Hematopoietic multipotent progenitor cell treated with erythropoietin and hydrocortisone succinate and interleukin-3 and kit ligand, for 8 days (in vitro differentiated cells): ENCODE measurements around the gene CREB5.

Source experiments
- DNase-seq: peaks from one replicate; pipeline ENCODE4 v3.0.0-alpha.2; 2015

The CREB5 gene

GRCh38 chr7:28695300-28696295 lies 283.3 kb downstream of the CREB5 start:
- DNase-seq = no peak

DNA sequence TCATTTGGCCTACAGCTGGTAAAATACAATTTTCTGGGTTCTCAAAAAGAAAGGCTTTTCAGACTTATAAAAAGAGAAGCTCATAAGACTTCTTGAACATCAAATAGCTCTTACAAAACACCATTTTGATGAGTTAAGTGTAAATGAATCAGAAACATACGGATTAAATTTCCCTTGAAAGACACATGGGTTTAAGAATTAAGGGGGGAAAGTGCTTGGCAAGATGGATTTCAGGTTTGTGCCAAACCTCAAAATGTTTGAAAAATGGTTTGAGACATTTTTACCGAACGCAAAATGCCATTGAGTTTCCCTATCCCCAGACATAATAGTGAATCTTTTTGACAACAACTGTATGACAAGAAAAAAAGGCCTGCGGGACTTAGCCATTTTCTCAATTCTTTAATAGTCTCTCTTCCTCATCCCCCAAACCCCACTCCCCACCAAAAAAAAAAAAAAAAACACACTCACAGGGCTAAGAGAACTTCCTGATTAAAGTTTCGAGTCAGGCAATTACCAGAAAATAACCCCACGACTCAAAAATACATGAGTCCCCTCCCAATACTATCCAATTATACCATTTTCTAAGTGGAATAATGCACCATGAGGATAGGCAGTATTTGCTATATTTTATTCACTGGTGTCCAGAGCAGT lies 285.7 kb downstream of the CREB5 start:
- no peak for DNase-seq

GRCh38 chr7:28698840-28699239 lies 286.5 kb downstream of the CREB5 start:
- no peak for DNase-seq

GRCh38 chr7:28700096-28700495 lies 287.8 kb downstream of the CREB5 start:
- DNase-seq = no peak

DNA sequence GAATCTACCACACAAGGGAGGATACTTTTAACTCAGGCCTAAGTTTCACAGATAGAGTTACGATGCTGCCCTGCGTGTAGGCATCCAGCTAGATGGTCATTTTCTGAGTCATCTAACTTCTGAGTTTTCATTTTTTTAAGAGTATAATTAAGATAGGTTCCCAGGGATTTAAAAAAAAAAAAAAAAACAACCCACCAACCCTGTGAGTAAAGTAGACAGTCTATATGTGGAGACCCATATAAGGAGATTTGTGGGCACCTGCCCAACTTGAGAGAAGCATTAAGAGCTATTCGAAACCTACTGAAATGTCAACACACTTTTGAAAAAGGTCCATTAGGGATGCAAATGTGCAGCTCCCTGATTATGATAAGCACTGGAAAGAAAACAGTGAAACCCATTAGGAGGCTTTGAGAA lies 288.5 kb downstream of the CREB5 start:
- DNase-seq = no peak

DNA sequence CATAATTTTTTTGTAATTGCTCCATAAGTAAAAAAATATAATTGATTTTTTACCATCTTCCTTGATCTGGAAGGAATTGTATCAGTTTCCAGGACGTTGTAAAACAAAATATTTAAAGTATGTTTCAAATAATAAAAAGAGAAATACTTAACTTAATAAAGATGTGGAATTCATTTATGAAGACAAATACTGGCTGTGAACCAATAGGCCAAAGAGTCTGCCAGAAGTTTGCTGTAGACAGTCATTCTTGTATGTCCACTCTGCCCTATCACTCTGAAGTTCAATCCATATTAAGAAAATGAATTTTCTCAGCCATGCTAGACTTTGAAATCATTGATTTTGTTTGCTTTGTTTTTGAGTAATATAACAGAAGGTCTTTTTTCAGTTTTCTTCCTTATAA lies 289.4 kb downstream of the CREB5 start:
- no peak for DNase-seq

- DNase-seq = no peak
Observed at GRCh38 chr7:28702171-28702570, 289.9 kb downstream of the CREB5 start.

DNA sequence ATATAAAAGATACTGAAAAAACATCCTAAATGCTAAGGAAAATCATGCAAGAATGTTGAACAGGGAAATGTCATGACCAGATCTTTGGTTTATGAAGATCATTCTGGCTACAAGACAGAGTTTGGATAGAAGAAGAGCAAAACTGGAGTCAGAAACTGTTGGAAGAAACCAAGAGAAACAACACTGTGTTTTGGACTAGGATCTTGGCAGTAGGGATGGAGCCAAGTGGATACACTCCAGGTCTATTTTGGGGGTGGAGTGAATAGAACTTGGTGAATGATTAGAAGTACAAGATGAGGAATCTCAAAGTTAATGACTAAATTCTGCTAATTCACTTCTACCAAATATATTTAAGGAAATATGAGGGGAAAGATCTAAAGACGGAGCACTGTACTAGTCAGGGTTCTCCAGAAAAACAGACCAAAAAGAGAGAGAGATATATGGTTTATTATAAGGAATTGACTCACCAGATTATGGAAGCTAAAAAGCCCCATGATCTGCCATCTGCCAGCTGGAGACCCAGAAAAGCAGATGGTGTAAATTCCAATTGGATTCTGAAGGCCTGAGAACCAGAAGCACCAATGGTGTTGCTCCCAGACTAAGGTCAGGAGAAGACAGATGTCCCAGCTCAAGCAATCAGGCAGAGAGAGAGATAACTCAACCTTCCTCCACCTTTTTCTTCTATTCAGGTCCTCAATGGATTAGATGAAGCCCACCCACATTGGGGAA lies 290.9 kb downstream of the CREB5 start:
- DNase-seq = no peak

DNA sequence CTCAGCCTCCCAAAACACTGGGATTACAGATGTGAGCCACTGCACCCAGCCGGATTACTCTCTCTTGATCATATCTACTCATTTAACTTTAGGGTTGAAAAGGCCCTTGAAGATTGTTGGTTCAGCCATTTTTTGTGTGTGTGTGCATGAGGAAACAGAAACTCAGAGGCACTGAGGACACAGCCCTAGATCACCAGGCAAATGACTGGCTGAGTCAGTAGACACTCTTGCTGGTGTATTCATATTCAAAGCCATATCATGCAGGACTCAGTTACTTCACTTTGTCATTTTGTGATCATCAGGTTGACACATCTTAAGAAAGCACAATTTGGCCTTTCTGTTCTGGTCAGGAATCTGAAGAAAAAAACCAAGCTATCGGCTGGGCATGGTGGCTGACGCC lies 292.4 kb downstream of the CREB5 start:
- DNase-seq = no peak

DNA sequence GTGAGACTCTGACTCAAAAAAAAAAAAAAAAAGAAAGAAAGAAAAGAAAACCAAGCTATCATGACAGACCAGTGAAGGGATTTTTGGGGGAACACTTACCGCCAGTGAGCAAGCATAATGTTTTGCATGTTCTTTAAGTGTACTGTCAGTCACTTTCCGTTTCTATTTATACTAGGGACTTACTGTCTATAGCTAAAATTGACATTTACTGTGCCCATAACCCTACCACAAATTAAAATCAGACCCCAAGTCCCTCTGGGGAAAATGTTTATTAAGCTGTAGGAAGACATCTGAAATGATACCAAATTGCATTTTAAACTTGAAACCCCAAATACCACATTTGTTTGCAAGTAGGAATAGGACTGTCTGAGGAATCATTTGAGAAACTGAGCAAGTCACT lies 293.0 kb downstream of the CREB5 start:
- DNase-seq = no peak

DNA sequence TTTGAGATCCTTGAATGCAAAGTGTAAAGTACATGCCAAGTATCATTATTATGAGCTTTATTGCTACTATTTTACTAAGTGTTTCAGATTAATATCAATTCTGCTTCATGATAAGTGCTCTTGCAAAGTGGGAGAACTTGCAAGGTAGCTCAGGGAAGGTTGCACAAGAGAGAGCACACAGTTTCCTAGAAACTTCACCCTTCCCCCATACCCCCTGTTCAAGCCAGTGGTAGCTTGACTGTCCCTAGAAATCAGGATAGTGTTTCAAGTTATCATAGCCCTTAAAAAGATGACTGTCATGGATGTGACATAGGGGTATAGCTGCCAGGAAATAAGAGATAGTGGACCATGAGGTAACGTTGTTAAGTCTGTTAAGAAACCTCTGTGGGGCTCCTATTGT lies 294.3 kb downstream of the CREB5 start:
- no peak for DNase-seq

GRCh38 chr7:28707291-28707690 lies 295.0 kb downstream of the CREB5 start:
- DNase-seq = no peak

GRCh38 chr7:28708033-28708951 lies 296.0 kb downstream of the CREB5 start:
- DNase-seq = no peak

- DNase-seq = no peak
Observed at GRCh38 chr7:28709748-28710147, 297.4 kb downstream of the CREB5 start.

GRCh38 chr7:28711114-28711513 lies 298.8 kb downstream of the CREB5 start:
- no peak for DNase-seq

GRCh38 chr7:28714459-28715120 lies 302.3 kb downstream of the CREB5 start:
- no peak for DNase-seq

DNA sequence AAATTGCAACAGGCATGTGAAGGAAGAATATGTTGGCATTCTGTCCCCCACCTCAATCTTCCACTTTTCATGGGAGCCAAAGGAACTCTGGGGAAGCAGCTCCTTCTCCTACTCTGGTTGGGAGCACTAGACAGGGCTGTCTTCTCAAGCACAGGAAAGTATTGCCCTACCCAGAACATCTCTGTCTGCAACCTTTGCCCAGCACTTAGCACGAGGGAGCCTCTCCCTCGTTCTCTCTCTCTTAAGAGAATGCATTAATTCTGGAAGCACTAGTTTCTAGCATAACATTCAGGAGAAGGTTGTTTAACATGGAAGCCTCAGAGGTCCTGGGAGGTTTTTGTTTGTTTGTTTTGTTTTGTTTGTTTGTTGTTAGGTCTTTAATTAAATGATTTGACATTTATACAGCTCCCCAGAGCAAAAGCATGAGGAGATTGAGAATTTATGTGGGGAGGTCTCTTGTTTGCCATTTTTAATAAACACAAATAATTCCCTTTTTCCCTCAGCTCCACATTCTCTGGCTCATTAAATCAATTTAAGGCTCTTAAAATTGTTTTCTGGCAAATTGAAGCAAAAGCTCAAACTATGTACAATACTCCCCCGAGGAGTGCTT lies 305.2 kb downstream of the CREB5 start:
- no peak for DNase-seq

- DNase-seq = no peak
Observed at GRCh38 chr7:28718055-28718481, 305.8 kb downstream of the CREB5 start.

GRCh38 chr7:28718545-28718944 lies 306.2 kb downstream of the CREB5 start:
- no peak for DNase-seq

DNA sequence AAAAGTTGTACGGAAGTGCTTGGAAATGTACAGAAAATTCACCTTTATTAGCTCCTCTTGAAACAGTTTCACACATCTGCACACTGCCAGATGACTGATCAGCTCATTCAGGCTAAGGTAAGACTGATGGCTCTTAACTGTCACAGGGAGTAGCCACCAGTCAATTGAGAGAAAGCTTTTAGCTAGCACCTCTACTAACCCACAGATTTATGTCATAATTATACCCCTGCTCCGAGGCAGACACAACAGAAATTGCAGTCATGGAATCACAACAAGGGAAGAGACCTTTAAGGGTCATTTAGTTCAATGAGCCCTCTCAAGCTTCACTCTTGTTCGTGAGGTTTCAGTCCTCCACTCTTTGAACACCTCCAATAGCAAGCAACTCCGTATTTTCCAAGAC lies 310.4 kb downstream of the CREB5 start:
- no peak for DNase-seq

GRCh38 chr7:28723336-28723735 lies 311.0 kb downstream of the CREB5 start:
- no peak for DNase-seq
